DMS53 (cell line): ENCODE data around the gene IFNK.

Source experiments
- DNase-seq: peaks from one replicate; lab custom pipeline; 2025; lab: John Stamatoyannopoulos, UW

Gene IFNK

GRCh38 chr9:27538647-27539046, 14.6 kb downstream of the IFNK start:
- no peak for DNase-seq

GRCh38 chr9:27539479-27540441, 15.7 kb downstream of the IFNK start:
- peak; percentile 4 for DNase-seq

GRCh38 chr9:27540502-27540901, 16.4 kb downstream of the IFNK start:
- DNase-seq: no peak

GRCh38 chr9:27541740-27542139, 17.6 kb downstream of the IFNK start:
- DNase-seq: no peak

GRCh38 chr9:27542508-27542907, 18.4 kb downstream of the IFNK start:
- no peak for DNase-seq

GRCh38 chr9:27545471-27545870, 21.4 kb downstream of the IFNK start:
- no peak for DNase-seq

GRCh38 chr9:27548055-27548741, 24.1 kb downstream of the IFNK start:
- DNase-seq: peak; percentile 57

- DNase-seq: no peak
Measured at GRCh38 chr9:27549196-27549755, 25.2 kb downstream of the IFNK start.

- DNase-seq: no peak
Measured at GRCh38 chr9:27554712-27555111, 30.6 kb downstream of the IFNK start.

GRCh38 chr9:27556470-27556869, 32.4 kb downstream of the IFNK start:
- DNase-seq: no peak

- DNase-seq: no peak
Measured at GRCh38 chr9:27558307-27558706, 34.2 kb downstream of the IFNK start.

- no peak for DNase-seq
Measured at GRCh38 chr9:27560457-27560856, 36.4 kb downstream of the IFNK start.

- no peak for DNase-seq
Measured at GRCh38 chr9:27561685-27562084, 37.6 kb downstream of the IFNK start.

GRCh38 chr9:27563738-27564430, 39.8 kb downstream of the IFNK start:
- no peak for DNase-seq

- no peak for DNase-seq
Measured at GRCh38 chr9:27564670-27565069, 40.6 kb downstream of the IFNK start.

GRCh38 chr9:27565696-27566095, 41.6 kb downstream of the IFNK start:
- DNase-seq: no peak

GRCh38 chr9:27566118-27566517, 42.0 kb downstream of the IFNK start:
- DNase-seq: no peak

- peak; percentile 50 for DNase-seq
Measured at GRCh38 chr9:27569406-27569805, 45.3 kb downstream of the IFNK start.

GRCh38 chr9:27571011-27571410, 46.9 kb downstream of the IFNK start:
- DNase-seq: no peak

- DNase-seq: no peak
Measured at GRCh38 chr9:27572061-27572460, 48.0 kb downstream of the IFNK start.

- DNase-seq: peak; percentile 61
Measured at GRCh38 chr9:27572566-27572917, 48.5 kb downstream of the IFNK start.

GRCh38 chr9:27572918-27573633, 49.0 kb downstream of the IFNK start, which contains the start of gene C9orf72:
TSS of gene C9orf72 (minus strand) at chr9:27573481. CDS start at chr9:27567120, 6,361 bp downstream.
- DNase-seq: peak; percentile 88
